ENCODE data around the gene ABHD3. TPM values are rescaled to one million over a fixed set of nuclear protein-coding genes. Genes with fewer than 3 reads are reported as not detected.
"Not testable (repeated sequence)": the region's sequence is repeated elsewhere in the genome, so short reads cannot be mapped to it uniquely, and the experiment has no call there.

ABHD3 gene
- total RNA-seq = 10 to 100 TPM; 28.9 to 32.0 TPM

- H3K27ac Mint-ChIP-seq = peak within 1 kb of the TSS; percentile 96
- H3K36me3 Mint-ChIP-seq (ENCODE audit: insufficient read depth in 2 of 2) = peaks cover 0 to 15% of the 10 kb centered on the region in 2 donors
- H3K9me3 Mint-ChIP-seq = no peaks in the 10 kb centered on the region
- H3K4me1 Mint-ChIP-seq (ENCODE audit: low read depth) = peaks cover 26% of the 10 kb centered on the region
- peak within 1 kb of the TSS; percentile 92 to 96 for H3K4me3 Mint-ChIP-seq
- DNase-seq = peak; percentile 93 to 95
- peak; percentile 96 to 97 for ATAC-seq (replicated peaks in 1 of 2)
- no peaks in the 10 kb centered on the region for H3K27me3 Mint-ChIP-seq (ENCODE audit: low read depth)
These were observed at the start of gene ABHD3 for GRCh38 chr18:21704603-21705364. ABHD3 (minus strand) TSS chr18:21704774; CDS start chr18:21704665, 109 bp downstream.

- H3K4me3 Mint-ChIP-seq = peak overlapping the region; percentile 50 to 65
- peak overlapping the region; percentile 68 for H3K27ac Mint-ChIP-seq
- H3K9me3 Mint-ChIP-seq = no peaks in the 10 kb centered on the region
- ATAC-seq (replicated peaks in 1 of 2) = peak in 1 of 2 donors; percentile 25
- H3K27me3 Mint-ChIP-seq (ENCODE audit: low read depth) = no peaks in the 10 kb centered on the region
- H3K36me3 Mint-ChIP-seq (ENCODE audit: insufficient read depth in 2 of 2) = peaks cover 0 to 2% of the 10 kb centered on the region in 2 donors
- peaks cover 52% of the 10 kb centered on the region for H3K4me1 Mint-ChIP-seq (ENCODE audit: low read depth)
- no peak for DNase-seq
These were observed 43.5 kb upstream of the ABHD3 start for GRCh38 chr18:21747764-21748693.

GRCh38 chr18:21747268-21747667 lies 42.7 kb upstream of the ABHD3 start:
- no peaks in the 10 kb centered on the region for H3K9me3 Mint-ChIP-seq
- no peak for ATAC-seq (replicated peaks in 1 of 2)
- no peak for DNase-seq
- peaks cover 0 to 2% of the 10 kb centered on the region in 2 donors for H3K36me3 Mint-ChIP-seq (ENCODE audit: insufficient read depth in 2 of 2)
- H3K27me3 Mint-ChIP-seq (ENCODE audit: low read depth) = no peaks in the 10 kb centered on the region
- H3K27ac Mint-ChIP-seq = no peak overlapping the region
- H3K4me3 Mint-ChIP-seq = peak overlapping the region in 1 of 2 donors; percentile 50
- peaks cover 59% of the 10 kb centered on the region for H3K4me1 Mint-ChIP-seq (ENCODE audit: low read depth)

- Mint-ChIP-seq H3K4me1 (ENCODE audit: low read depth) (peaks cover 65% of the 10 kb centered on the region), H3K4me3 (no peak overlapping the region), H3K9me3 (no peaks in the 10 kb centered on the region), H3K27ac (no peak overlapping the region), H3K27me3 (ENCODE audit: low read depth) (no peaks in the 10 kb centered on the region), H3K36me3 (ENCODE audit: insufficient read depth in 2 of 2) (peaks cover 0 to 2% of the 10 kb centered on the region in 2 donors)
- DNase-seq = no peak
- ATAC-seq (replicated peaks in 1 of 2) = no peak
These were observed 40.7 kb upstream of the ABHD3 start for GRCh38 chr18:21745231-21745630.

GRCh38 chr18:21743166-21743832 lies 38.7 kb upstream of the ABHD3 start:
- DNase-seq (no peak), ATAC-seq (replicated peaks in 1 of 2) (no peak)
- Mint-ChIP-seq H3K27ac (peak overlapping the region; percentile 49), H3K9me3 (no peaks in the 10 kb centered on the region), H3K4me3 (peak overlapping the region; percentile 84 to 88), H3K4me1 (ENCODE audit: low read depth) (peaks cover 67% of the 10 kb centered on the region), H3K27me3 (ENCODE audit: low read depth) (no peaks in the 10 kb centered on the region), H3K36me3 (ENCODE audit: insufficient read depth in 2 of 2) (peaks cover 0 to 2% of the 10 kb centered on the region in 2 donors)

- H3K36me3 Mint-ChIP-seq (ENCODE audit: insufficient read depth in 2 of 2) = peaks cover 0 to 2% of the 10 kb centered on the region in 2 donors
- peak overlapping the region; percentile 63 for H3K27ac Mint-ChIP-seq
- H3K27me3 Mint-ChIP-seq (ENCODE audit: low read depth) = no peaks in the 10 kb centered on the region
- peaks cover 61% of the 10 kb centered on the region for H3K4me1 Mint-ChIP-seq (ENCODE audit: low read depth)
- ATAC-seq (replicated peaks in 1 of 2) = no peak
- peak overlapping the region; percentile 84 for H3K4me3 Mint-ChIP-seq
- H3K9me3 Mint-ChIP-seq = peaks cover 0 to 2% of the 10 kb centered on the region in 2 donors
- DNase-seq = no peak
These were observed 37.7 kb upstream of the ABHD3 start for GRCh38 chr18:21742315-21742687.

- peak overlapping the region; percentile 84 for H3K4me3 Mint-ChIP-seq
- DNase-seq (peak; percentile 44 to 54), ATAC-seq (replicated peaks in 1 of 2) (peak; percentile 5 to 20)
- H3K27ac Mint-ChIP-seq = peak overlapping the region; percentile 63
- peaks cover 2% of the 10 kb centered on the region in 2 donors for H3K36me3 Mint-ChIP-seq (ENCODE audit: insufficient read depth in 2 of 2)
- H3K4me1 Mint-ChIP-seq (ENCODE audit: low read depth) = peaks cover 55% of the 10 kb centered on the region
- no peaks in the 10 kb centered on the region for H3K27me3 Mint-ChIP-seq (ENCODE audit: low read depth)
- peaks cover 0 to 2% of the 10 kb centered on the region in 2 donors for H3K9me3 Mint-ChIP-seq
These were observed 37.2 kb upstream of the ABHD3 start for GRCh38 chr18:21741562-21742314.

GRCh38 chr18:21741312-21741561 lies 36.7 kb upstream of the ABHD3 start:
- Mint-ChIP-seq H3K4me3 (peak overlapping the region; percentile 84), H3K27ac (no peak overlapping the region)
- DNase-seq = no peak

GRCh38 chr18:21740538-21741311 lies 36.2 kb upstream of the ABHD3 start, which contains the start of gene MIB1:
MIB1 (plus strand) TSS chr18:21740792; CDS start chr18:21741584, 792 bp downstream.
- no peaks in the 10 kb centered on the region for H3K27me3 Mint-ChIP-seq (ENCODE audit: low read depth)
- DNase-seq = peak; percentile 98 to 99
- H3K4me1 Mint-ChIP-seq (ENCODE audit: low read depth) = peaks cover 45% of the 10 kb centered on the region
- peak; percentile 95 to 97 for ATAC-seq (replicated peaks in 1 of 2)
- peaks cover 0 to 9% of the 10 kb centered on the region in 2 donors for H3K9me3 Mint-ChIP-seq
- peak within 1 kb of the TSS; percentile 84 to 97 for H3K4me3 Mint-ChIP-seq
- peak within 1 kb of the TSS; percentile 99 for H3K27ac Mint-ChIP-seq
- peaks cover 5 to 6% of the 10 kb centered on the region in 2 donors for H3K36me3 Mint-ChIP-seq (ENCODE audit: insufficient read depth in 2 of 2)

More at GRCh38 chr18:21741312-21741561, 36.7 kb upstream of the ABHD3 start:
- peaks cover 0 to 7% of the 10 kb centered on the region in 2 donors for H3K9me3 Mint-ChIP-seq
- ATAC-seq (replicated peaks in 1 of 2) = no peak
- peaks cover 5 to 6% of the 10 kb centered on the region in 2 donors for H3K36me3 Mint-ChIP-seq (ENCODE audit: insufficient read depth in 2 of 2)
- no peaks in the 10 kb centered on the region for H3K27me3 Mint-ChIP-seq (ENCODE audit: low read depth)
- H3K4me1 Mint-ChIP-seq (ENCODE audit: low read depth) = peaks cover 50% of the 10 kb centered on the region

GRCh38 chr18:21739604-21740537 lies 35.3 kb upstream of the ABHD3 start:
- no peaks in the 10 kb centered on the region for H3K27me3 Mint-ChIP-seq (ENCODE audit: low read depth)
- peaks cover 0 to 9% of the 10 kb centered on the region in 2 donors for H3K9me3 Mint-ChIP-seq
- ATAC-seq (replicated peaks in 1 of 2) (peak; percentile 1), DNase-seq (no peak)
- H3K27ac Mint-ChIP-seq = peak overlapping the region; percentile 99
- H3K4me3 Mint-ChIP-seq = peak overlapping the region; percentile 81 to 97
- H3K4me1 Mint-ChIP-seq (ENCODE audit: low read depth) = peaks cover 38% of the 10 kb centered on the region
- H3K36me3 Mint-ChIP-seq (ENCODE audit: insufficient read depth in 2 of 2) = peaks cover 5 to 6% of the 10 kb centered on the region in 2 donors

GRCh38 chr18:21736926-21737325 lies 32.4 kb upstream of the ABHD3 start:
- ATAC-seq (replicated peaks in 1 of 2); H3K9me3 Mint-ChIP-seq; H3K27me3 Mint-ChIP-seq (ENCODE audit: low read depth); H3K27ac Mint-ChIP-seq; H3K36me3 Mint-ChIP-seq (ENCODE audit: insufficient read depth in 2 of 2); DNase-seq; H3K4me3 Mint-ChIP-seq: not testable (repeated sequence)
- peaks cover 13% of the 10 kb centered on the region for H3K4me1 Mint-ChIP-seq (ENCODE audit: low read depth)

All from activated T-cell treated with anti-CD3 and anti-CD28 coated beads, Interleukin-2, amount 50 U/mL, for 72 hours (primary cell).